ENCODE measurements around the gene ITGB4. TPM values are rescaled to one million over a fixed set of nuclear protein-coding genes. Genes with fewer than 3 reads are reported as not detected.

The ITGB4 gene
- total and polyA plus RNA-seq, 2 of the 13 experiments (the other 11 are each of a cell fraction or from before 2014, with no cell fraction given): 6.9 to 14.5 TPM

DNA sequence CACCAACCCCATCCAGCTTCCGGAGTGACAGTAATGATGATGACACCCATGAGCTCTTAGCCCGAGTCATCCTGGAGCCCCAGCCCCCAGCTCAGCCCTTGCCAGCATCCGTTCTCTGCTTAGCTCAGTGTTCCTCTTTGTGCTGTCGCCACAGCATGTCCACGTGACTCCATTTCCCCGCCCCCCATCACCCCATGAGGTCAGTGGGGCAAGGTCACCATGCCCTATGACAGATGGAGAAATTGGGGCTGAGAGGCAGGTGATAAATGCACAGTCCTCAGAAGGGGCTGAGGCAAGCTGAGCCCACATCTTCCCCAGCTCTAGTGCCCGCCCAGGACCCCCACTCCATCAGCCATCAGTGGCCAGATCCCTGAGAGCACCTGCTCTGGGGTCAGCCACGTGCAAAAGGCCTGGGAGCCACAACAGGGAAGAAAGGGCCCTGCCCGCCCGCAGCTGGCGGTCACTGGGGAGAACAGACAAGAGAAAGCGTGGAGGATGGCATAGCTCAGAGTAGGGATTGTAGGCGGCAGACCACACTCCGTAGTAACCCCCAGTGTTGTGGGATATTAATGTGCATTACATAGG is 17.1 kb downstream of the ITGB4 start (continued):
- TF ChIP-seq, protein P1, sequence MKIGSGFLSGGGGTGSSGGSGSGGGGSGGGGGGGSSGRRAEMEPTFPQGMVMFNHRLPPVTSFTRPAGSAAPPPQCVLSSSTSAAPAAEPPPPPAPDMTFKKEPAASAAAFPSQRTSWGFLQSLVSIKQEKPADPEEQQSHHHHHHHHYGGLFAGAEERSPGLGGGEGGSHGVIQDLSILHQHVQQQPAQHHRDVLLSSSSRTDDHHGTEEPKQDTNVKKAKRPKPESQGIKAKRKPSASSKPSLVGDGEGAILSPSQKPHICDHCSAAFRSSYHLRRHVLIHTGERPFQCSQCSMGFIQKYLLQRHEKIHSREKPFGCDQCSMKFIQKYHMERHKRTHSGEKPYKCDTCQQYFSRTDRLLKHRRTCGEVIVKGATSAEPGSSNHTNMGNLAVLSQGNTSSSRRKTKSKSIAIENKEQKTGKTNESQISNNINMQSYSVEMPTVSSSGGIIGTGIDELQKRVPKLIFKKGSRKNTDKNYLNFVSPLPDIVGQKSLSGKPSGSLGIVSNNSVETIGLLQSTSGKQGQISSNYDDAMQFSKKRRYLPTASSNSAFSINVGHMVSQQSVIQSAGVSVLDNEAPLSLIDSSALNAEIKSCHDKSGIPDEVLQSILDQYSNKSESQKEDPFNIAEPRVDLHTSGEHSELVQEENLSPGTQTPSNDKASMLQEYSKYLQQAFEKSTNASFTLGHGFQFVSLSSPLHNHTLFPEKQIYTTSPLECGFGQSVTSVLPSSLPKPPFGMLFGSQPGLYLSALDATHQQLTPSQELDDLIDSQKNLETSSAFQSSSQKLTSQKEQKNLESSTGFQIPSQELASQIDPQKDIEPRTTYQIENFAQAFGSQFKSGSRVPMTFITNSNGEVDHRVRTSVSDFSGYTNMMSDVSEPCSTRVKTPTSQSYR (CRISPR knock-in tag; IDR thresholded peaks at IDR 0.05; ENCODE audit: borderline replicate concordance): peak; percentile 87
- TF ChIP-seq JDP2 (CRISPR knock-in tag; IDR thresholded peaks at IDR 0.05; ENCODE audit: borderline replicate concordance): no peak
- no peak for TF ChIP-seq SMARCE1 (IDR thresholded peaks at IDR 0.05; ENCODE audit: borderline replicate concordance)
- no peak for TF ChIP-seq PRMT3 (CRISPR knock-in tag; IDR thresholded peaks at IDR 0.05; ENCODE audit: borderline replicate concordance, low read depth)
- TF ChIP-seq ZMAT3 (CRISPR knock-in tag; conservative IDR thresholded peaks at IDR 0.05): no peak
- TF ChIP-seq ZNF83 (CRISPR knock-in tag; IDR thresholded peaks at IDR 0.05; ENCODE audit: borderline replicate concordance): peak; percentile 59; the same call in 1 of the 2 replicates
- TF ChIP-seq ZNF382 (CRISPR knock-in tag; IDR thresholded peaks at IDR 0.05; ENCODE audit: borderline replicate concordance): no peak
- no peak for TF ChIP-seq KAT2B (IDR thresholded peaks at IDR 0.05; ENCODE audit: borderline replicate concordance, low read depth, low read length)
- TF ChIP-seq EP300 (IDR thresholded peaks at IDR 0.05; ENCODE audit: low read depth in 2 of 2, low read length in 2 of 2): peak in 1 of 2 experiments; percentile 43; a peak in 1 of 4 replicates
- peak; percentile 51; the same call in 1 of the 2 replicates for TF ChIP-seq EP300 (CRISPR knock-in tag; IDR thresholded peaks at IDR 0.05; ENCODE audit: borderline replicate concordance)
- no peak for TF ChIP-seq ZNF598 (CRISPR knock-in tag; IDR thresholded peaks at IDR 0.05; ENCODE audit: borderline replicate concordance)
- TF ChIP-seq ZNF788 (CRISPR knock-in tag; IDR thresholded peaks at IDR 0.05; ENCODE audit: borderline replicate concordance): peak; percentile 68
- peak; percentile 53; the same call in 1 of the 2 replicates for TF ChIP-seq TGIF2 (CRISPR knock-in tag; IDR thresholded peaks at IDR 0.05)
- TF ChIP-seq CCDC6 (CRISPR knock-in tag; IDR thresholded peaks at IDR 0.05): no peak
- no peak for TF ChIP-seq KMT2A (CRISPR knock-in tag; IDR thresholded peaks at IDR 0.05)
- TF ChIP-seq NBN (conservative IDR thresholded peaks at IDR 0.05): no peak
- TF ChIP-seq, protein P2, sequence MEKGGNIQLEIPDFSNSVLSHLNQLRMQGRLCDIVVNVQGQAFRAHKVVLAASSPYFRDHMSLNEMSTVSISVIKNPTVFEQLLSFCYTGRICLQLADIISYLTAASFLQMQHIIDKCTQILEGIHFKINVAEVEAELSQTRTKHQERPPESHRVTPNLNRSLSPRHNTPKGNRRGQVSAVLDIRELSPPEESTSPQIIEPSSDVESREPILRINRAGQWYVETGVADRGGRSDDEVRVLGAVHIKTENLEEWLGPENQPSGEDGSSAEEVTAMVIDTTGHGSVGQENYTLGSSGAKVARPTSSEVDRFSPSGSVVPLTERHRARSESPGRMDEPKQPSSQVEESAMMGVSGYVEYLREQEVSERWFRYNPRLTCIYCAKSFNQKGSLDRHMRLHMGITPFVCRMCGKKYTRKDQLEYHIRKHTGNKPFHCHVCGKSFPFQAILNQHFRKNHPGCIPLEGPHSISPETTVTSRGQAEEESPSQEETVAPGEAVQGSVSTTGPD (CRISPR knock-in tag; IDR thresholded peaks at IDR 0.05): no peak
- TF ChIP-seq ZNF7 (CRISPR knock-in tag; IDR thresholded peaks at IDR 0.05): no peak
- TF ChIP-seq MLLT10 (CRISPR knock-in tag; IDR thresholded peaks at IDR 0.05): no peak
- TF ChIP-seq, protein P3, sequence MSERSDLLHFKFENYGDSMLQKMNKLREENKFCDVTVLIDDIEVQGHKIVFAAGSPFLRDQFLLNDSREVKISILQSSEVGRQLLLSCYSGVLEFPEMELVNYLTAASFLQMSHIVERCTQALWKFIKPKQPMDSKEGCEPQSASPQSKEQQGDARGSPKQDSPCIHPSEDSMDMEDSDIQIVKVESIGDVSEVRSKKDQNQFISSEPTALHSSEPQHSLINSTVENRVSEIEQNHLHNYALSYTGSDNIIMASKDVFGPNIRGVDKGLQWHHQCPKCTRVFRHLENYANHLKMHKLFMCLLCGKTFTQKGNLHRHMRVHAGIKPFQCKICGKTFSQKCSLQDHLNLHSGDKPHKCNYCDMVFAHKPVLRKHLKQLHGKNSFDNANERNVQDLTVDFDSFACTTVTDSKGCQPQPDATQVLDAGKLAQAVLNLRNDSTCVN (CRISPR knock-in tag; IDR thresholded peaks at IDR 0.05; ENCODE audit: borderline replicate concordance): 0 out of 2 replicates have a peak, but pooled peaks have one; percentile 21
- no peak for TF ChIP-seq SMYD3 (CRISPR knock-in tag; IDR thresholded peaks at IDR 0.05)
- no peak for TF ChIP-seq MBNL3 (CRISPR knock-in tag; conservative IDR thresholded peaks at IDR 0.05)
- TF ChIP-seq, protein P4, sequence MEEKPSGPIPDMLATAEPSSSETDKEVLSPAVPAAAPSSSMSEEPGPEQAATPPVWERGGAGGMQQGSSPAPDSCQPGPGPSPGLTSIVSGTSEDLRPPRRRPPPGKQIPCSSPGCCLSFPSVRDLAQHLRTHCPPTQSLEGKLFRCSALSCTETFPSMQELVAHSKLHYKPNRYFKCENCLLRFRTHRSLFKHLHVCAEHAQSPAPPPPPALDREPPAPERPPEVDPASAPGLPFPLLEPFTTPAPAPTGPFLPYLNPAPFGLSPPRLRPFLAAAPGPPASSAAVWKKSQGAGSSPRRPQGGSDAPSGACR (CRISPR knock-in tag; IDR thresholded peaks at IDR 0.05): no peak
- TF ChIP-seq SP1 (IDR thresholded peaks at IDR 0.05): no peak
- TF ChIP-seq SP1 (CRISPR knock-in tag; IDR thresholded peaks at IDR 0.05): peak; percentile 57
- no peak for TF ChIP-seq ZNF44 (CRISPR knock-in tag; IDR thresholded peaks at IDR 0.05)
- TF ChIP-seq ZEB1 (IDR thresholded peaks at IDR 0.05; ENCODE audit: insufficient replicate concordance, low read depth): no peak
